SU-DHL-6 (cell line): ENCODE measurements around the gene TIPARP.

Source experiments
- H2AFZ ChIP-seq: fragments of 200-600 bp; sonication (generic); 2 replicates; pipeline ENCODE4 v1.6.1; 2014; ENCODE audit warnings: low read depth, mild to moderate bottlenecking, moderate library complexity, mixed read lengths, antibody characterized with exemption, low read length; ENCODE audit not compliant: severe bottlenecking
- H3F3A ChIP-seq: fragments of 200-600 bp; shearing (Covaris generic); 2 replicates; pipeline ENCODE4 v1.6.0; 2016; ENCODE audit warnings: antibody characterized with exemption, mild to moderate bottlenecking; ENCODE audit not compliant: insufficient read depth
- H3K27ac ChIP-seq: fragments of 200-600 bp; sonication (generic); 2 replicates; pipeline ENCODE4 v1.5.1; 2016; ENCODE audit warnings: low read depth, mild to moderate bottlenecking, low read length, moderate library complexity, mixed read lengths
- H3K27me3 ChIP-seq: fragments of 200-600 bp; sonication (generic), shearing (Covaris generic); 2 replicates; pipeline ENCODE4 v1.6.0; 2014; ENCODE audit warnings: mild to moderate bottlenecking, low read length
- H3K36me3 ChIP-seq: fragments of 200-600 bp; sonication (generic); 2 replicates; pipeline ENCODE4 v1.6.1; 2014; ENCODE audit warnings: mild to moderate bottlenecking, low read length, mixed read lengths
- H3K4me2 ChIP-seq: fragments of 300-600, 200-600 bp; shearing (Covaris generic), sonication (generic); 2 replicates; pipeline ENCODE4 v1.6.0; 2014; ENCODE audit warnings: low read length, low read depth, mild to moderate bottlenecking; ENCODE audit not compliant: poor library complexity, severe bottlenecking
- H3K4me3 ChIP-seq: fragments of 200-600 bp; sonication (generic); 2 replicates; pipeline ENCODE4 v1.5.1; 2014; ENCODE audit warnings: antibody characterized with exemption, low read length, mild to moderate bottlenecking, mixed read lengths; ENCODE audit not compliant: insufficient read depth, poor library complexity, severe bottlenecking
- H3K79me2 ChIP-seq: fragments of 200-600 bp; sonication (generic); 2 replicates; pipeline ENCODE4 v1.6.1; 2014; ENCODE audit warnings: mild to moderate bottlenecking, low read length, moderate library complexity; ENCODE audit not compliant: insufficient read depth
- H3K9ac ChIP-seq: fragments of 200-600 bp; sonication (generic); 2 replicates; pipeline ENCODE4 v1.7.0; 2014; ENCODE audit warnings: mild to moderate bottlenecking, low read length
- H3K9me2 ChIP-seq: fragments of 200-600 bp; sonication (generic); replicated peaks from 2 replicates; pipeline ENCODE4 v1.6.1; 2014; ENCODE audit warnings: low read length; ENCODE audit not compliant: insufficient read depth
- H3K9me3 ChIP-seq: fragments of 200-600 bp; sonication (generic); 2 replicates; pipeline ENCODE4 v1.6.1; 2014; ENCODE audit warnings: low read length, mixed read lengths; ENCODE audit not compliant: insufficient read depth
- H4K20me1 ChIP-seq: fragments of 200-600 bp; sonication (generic); 2 replicates; pipeline ENCODE4 v1.6.1; 2014; ENCODE audit warnings: low read depth, mild to moderate bottlenecking, antibody characterized with exemption, low read length, moderate library complexity, mixed read lengths
- EZH2phosphoT487 ChIP-seq: fragments of 200-600 bp; sonication (generic), shearing (Covaris generic); conservative IDR thresholded peaks from 2 replicates; pipeline ENCODE4 v1.6.1; 2018; ENCODE audit warnings: mild to moderate bottlenecking, antibody characterized with exemption, low read length, moderate library complexity, mixed read lengths
- TF ChIP-seq, protein P1 (sequence below): fragments of 200-600 bp; sonication (generic); IDR thresholded peaks from one replicate; pipeline ENCODE4 v1.5.1; 2017; ENCODE audit warnings: antibody characterized with exemption, mild to moderate bottlenecking, low read length, moderate library complexity; ENCODE audit not compliant: insufficient read depth, poor library complexity, severe bottlenecking

Gene TIPARP

DNA sequence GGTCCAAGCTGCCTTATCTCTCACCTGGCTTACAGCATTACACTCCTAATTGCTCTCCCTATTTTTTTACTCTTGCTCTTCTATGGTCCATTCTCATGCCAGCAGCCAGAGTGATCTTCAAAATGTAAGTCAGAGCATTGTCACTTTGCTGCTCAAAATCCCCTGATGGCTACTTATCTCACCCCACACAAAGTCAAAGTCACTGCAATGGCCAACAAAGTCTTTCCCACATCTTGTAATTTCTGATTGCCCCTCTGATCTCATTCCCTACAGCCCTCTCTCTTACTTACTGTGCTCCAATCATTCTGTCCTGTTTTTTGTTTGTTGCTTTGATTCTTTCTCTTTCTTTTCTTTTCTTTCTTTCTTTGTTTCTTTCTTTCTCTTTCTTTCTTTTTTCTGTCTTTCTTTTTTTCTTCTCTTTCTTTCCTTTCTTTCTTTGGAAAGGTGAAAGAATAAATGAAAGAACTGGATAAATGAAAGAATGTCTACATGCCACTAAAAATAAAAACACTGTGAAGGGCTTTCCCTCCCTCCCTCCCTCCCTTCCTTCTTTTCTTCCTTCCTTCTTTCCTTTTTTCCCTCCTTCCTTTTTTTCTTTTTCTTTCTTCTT is 34.9 kb upstream of the TIPARP start:
- H4K20me1 ChIP-seq: no peaks in the 10 kb centered on the region
- TF ChIP-seq, protein P1, sequence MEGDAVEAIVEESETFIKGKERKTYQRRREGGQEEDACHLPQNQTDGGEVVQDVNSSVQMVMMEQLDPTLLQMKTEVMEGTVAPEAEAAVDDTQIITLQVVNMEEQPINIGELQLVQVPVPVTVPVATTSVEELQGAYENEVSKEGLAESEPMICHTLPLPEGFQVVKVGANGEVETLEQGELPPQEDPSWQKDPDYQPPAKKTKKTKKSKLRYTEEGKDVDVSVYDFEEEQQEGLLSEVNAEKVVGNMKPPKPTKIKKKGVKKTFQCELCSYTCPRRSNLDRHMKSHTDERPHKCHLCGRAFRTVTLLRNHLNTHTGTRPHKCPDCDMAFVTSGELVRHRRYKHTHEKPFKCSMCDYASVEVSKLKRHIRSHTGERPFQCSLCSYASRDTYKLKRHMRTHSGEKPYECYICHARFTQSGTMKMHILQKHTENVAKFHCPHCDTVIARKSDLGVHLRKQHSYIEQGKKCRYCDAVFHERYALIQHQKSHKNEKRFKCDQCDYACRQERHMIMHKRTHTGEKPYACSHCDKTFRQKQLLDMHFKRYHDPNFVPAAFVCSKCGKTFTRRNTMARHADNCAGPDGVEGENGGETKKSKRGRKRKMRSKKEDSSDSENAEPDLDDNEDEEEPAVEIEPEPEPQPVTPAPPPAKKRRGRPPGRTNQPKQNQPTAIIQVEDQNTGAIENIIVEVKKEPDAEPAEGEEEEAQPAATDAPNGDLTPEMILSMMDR: no peak
- no peak for TF ChIP-seq EZH2phosphoT487

DNA sequence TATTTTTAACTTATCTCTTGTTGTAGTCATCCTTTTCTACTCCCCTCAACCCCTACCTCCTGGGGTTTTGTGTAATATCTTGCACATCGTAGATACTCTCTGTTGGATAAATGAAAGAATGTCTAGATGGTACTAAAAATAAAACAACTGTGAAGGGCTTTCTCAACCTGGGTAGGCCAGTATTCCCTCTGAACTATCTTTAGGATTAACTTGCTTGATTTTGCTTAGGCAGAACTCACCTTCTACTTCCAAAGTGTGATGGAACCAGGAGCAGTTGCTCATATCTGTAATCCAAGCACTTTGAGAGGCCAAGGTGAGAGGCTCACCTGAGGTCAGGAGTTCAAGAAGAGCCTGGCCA is 32.8 kb upstream of the TIPARP start:
- H3K27me3 ChIP-seq: no peaks in the 10 kb centered on the region; the same call in 1 of the 2 replicates
- no peaks in the 10 kb centered on the region for H3K9me2 ChIP-seq
- no peak overlapping the region for H3K9ac ChIP-seq
- no peak overlapping the region for H3K27ac ChIP-seq
- no peaks in the 10 kb centered on the region for H3K9me3 ChIP-seq
- H3K79me2 ChIP-seq: no peaks in the 10 kb centered on the region
- no peaks in the 10 kb centered on the region for H4K20me1 ChIP-seq
- no peaks in the 10 kb centered on the region for H3F3A ChIP-seq
- no peak for TF ChIP-seq EZH2phosphoT487
- TF ChIP-seq, protein P1: no peak
- no peak overlapping the region for H2AFZ ChIP-seq
- no peak overlapping the region for H3K4me3 ChIP-seq
- no peaks in the 10 kb centered on the region for H3K36me3 ChIP-seq
- H3K4me2 ChIP-seq: no peak overlapping the region

More for the DNA sequence above, 34.9 kb upstream of the TIPARP start:
- no peak overlapping the region for H3K4me2 ChIP-seq
- H3K9ac ChIP-seq: no peak overlapping the region
- no peaks in the 10 kb centered on the region for H3F3A ChIP-seq
- no peak overlapping the region for H3K4me3 ChIP-seq
- no peaks in the 10 kb centered on the region; the same call in 1 of the 2 replicates for H3K27me3 ChIP-seq
- no peaks in the 10 kb centered on the region for H3K79me2 ChIP-seq
- H3K9me3 ChIP-seq: no peaks in the 10 kb centered on the region
- no peak overlapping the region for H3K27ac ChIP-seq
- no peak overlapping the region for H2AFZ ChIP-seq
- no peaks in the 10 kb centered on the region for H3K36me3 ChIP-seq
- no peaks in the 10 kb centered on the region for H3K9me2 ChIP-seq

DNA sequence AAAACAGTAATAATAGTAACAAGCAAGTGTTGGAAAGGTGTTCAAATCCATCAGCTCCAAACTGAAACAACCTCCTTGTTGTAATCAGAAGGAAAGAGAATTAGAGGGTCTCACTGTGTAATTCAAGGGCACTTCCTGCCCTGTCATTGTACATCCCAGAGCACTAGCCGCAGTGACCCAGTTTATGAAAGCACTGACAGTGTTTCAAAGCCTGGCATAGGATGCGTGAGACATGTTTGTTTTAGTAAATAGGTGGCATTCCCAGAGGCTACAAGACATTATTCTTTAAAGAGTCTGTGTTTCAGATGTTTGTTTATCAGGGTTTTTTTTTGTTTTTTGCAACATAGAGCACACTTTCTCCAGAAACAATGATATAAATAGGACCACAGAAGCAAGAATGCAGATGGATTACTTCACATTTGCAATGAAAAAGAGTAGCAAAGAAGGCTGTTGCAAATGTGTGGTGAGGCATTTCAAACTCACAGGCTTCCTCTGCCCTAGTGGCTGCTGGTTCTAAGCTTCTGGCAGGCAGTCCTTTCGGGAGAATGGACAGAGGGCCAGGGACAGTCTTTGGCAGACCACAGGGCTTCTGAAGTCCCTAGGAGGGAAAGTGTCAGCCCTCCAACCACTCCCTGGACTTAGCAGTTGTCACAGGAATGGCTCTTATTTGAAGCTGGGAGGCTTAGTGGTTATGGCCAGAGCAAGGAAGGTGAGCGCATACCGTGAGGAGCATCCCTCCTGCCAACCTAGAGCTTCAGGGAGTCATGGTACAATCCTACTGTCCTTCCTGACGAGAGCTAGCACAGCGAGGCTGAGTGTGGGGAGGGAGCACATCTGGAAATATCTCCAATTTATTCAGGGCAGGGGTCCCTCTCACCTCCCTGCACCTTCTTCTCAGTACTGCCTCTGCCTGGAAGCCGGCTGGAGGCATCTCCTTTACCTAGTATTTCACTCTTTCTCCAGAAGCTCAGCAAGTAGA is 31.4 kb upstream of the TIPARP start:
- H3K9ac ChIP-seq: no peak overlapping the region
- no peak overlapping the region for H3K4me3 ChIP-seq

More for the DNA sequence above, 31.4 kb upstream of the TIPARP start:
- no peaks in the 10 kb centered on the region for H4K20me1 ChIP-seq
- no peaks in the 10 kb centered on the region for H3K36me3 ChIP-seq
- H3K9me3 ChIP-seq: no peaks in the 10 kb centered on the region
- TF ChIP-seq EZH2phosphoT487: no peak
- TF ChIP-seq, protein P1: no peak
- H3K79me2 ChIP-seq: no peaks in the 10 kb centered on the region
- no peaks in the 10 kb centered on the region for H3K9me2 ChIP-seq
- no peak overlapping the region for H2AFZ ChIP-seq
- no peaks in the 10 kb centered on the region; the same call in 1 of the 2 replicates for H3K27me3 ChIP-seq
- H3K4me2 ChIP-seq: no peak overlapping the region
- H3K27ac ChIP-seq: no peak overlapping the region
- H3F3A ChIP-seq: no peaks in the 10 kb centered on the region
